A549 treated with CORT108297 at 1 μM for 4 hours (cell line): ENCODE results near the gene KRTAP13-1. TPM values are rescaled to one million over a fixed set of nuclear protein-coding genes. Genes with fewer than 3 reads are reported as not detected.

Experiments
- total RNA-seq: library from RNA; stranded (reverse); fragments of 200-300 nt; extraction: Qiagen RNA extraction; gene quantifications from 5 replicates; pipeline ENCODE4 v1.2.3, GENCODE V29; 2022

The KRTAP13-1 gene
- not detected in 5 replicates for total RNA-seq

GRCh38 chr21:30395731-30396130 lies at the start of gene KRTAP13-1:
KRTAP13-1 (plus strand) TSS chr21:30396031; CDS start chr21:30396087, 56 bp downstream.

DNA sequence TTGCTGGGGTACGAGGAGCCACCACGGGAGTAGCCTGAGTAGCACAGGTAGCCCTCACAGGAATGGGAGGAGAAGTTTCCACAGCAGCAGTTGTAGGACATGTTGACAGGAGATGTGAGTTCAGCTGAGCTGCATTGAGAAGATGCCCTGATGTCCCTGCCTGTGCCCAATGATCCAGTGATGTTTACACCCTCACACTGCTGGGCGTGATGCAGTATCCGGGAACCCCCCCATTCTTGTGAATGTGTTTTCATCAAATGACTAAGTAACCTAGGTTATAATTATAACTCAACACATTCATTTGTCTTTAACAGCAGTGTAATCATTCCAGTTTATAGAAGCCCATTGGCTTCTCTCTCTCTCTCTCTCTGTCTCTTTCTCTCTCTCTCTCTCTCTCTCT lies 47.3 kb upstream of the KRTAP13-1 start, which contains the start of gene KRTAP23-1:
Gene KRTAP23-1 (minus strand): TSS at position 101 of the 400 bp plus-strand sequence. CDS start 0 bp downstream, at position 101.

GRCh38 chr21:30372139-30372770 lies 23.6 kb upstream of the KRTAP13-1 start, which contains the start of gene KRTAP13-2:
KRTAP13-2 (minus strand) TSS chr21:30372271; CDS start chr21:30372213, 58 bp downstream.

GRCh38 chr21:30425826-30426225 lies 30.0 kb downstream of the KRTAP13-1 start, which contains the start of gene KRTAP13-3:
KRTAP13-3 (minus strand) TSS chr21:30425926; CDS start chr21:30425912, 14 bp downstream.

GRCh38 chr21:30430170-30430655 lies 34.4 kb downstream of the KRTAP13-1 start, which contains the start of gene KRTAP13-4:
KRTAP13-4 (plus strand) TSS chr21:30430220; CDS start chr21:30430276, 56 bp downstream.

DNA sequence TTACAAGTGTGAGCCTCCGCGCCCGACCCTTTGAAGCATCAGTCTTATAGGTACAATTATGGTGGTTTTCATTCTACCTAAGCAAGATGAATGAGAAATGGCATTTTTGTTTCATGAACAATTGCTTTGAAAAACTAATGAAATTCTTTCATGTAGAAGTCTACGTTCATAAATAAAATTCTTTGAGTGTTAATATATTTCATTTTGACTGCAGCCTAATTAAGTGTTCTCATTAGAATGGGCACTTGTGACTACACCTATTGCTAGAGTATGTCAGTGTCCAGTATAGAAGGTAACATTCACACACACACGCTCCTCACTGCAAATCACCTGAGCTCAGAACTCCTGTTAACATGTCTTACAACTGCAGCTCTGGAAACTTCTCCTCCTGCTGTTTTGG lies 44.1 kb downstream of the KRTAP13-1 start, which contains the start of gene KRTAP15-1:
Gene KRTAP15-1 (plus strand): TSS at position 301 of the 400 bp plus-strand sequence. CDS start 53 bp downstream, at position 354.

Other genes with a start within 250 kb of the KRTAP13-1 start
- not detected in 5 replicates for gene CLDN17, start 229.2 kb upstream of the KRTAP13-1 start, total RNA-seq
- not detected in 5 replicates for gene CLDN8, start 179.9 kb upstream of the KRTAP13-1 start, total RNA-seq
- not detected in 5 replicates for gene KRTAP24-1, start 113.1 kb upstream of the KRTAP13-1 start, total RNA-seq
- not detected in 5 replicates for gene KRTAP25-1, start 106.5 kb upstream of the KRTAP13-1 start, total RNA-seq
- not detected in 5 replicates for gene KRTAP26-1, start 75.7 kb upstream of the KRTAP13-1 start, total RNA-seq
- gene KRTAP27-1, start 58.3 kb upstream of the KRTAP13-1 start, total RNA-seq = not detected in 5 replicates
- gene KRTAP23-1, start 47.4 kb upstream of the KRTAP13-1 start, total RNA-seq = not detected in 5 replicates
- not detected in 5 replicates for gene KRTAP13-2, start 23.8 kb upstream of the KRTAP13-1 start, total RNA-seq
- not detected in 5 replicates for gene KRTAP13-3, start 29.9 kb downstream of the KRTAP13-1 start, total RNA-seq
- not detected in 5 replicates for gene KRTAP13-4, start 34.2 kb downstream of the KRTAP13-1 start, total RNA-seq
- not detected in 5 replicates for gene KRTAP15-1, start 44.2 kb downstream of the KRTAP13-1 start, total RNA-seq
- gene KRTAP19-1, start 84.3 kb downstream of the KRTAP13-1 start, total RNA-seq = not detected in 5 replicates
- gene KRTAP19-2, start 91.4 kb downstream of the KRTAP13-1 start, total RNA-seq = not detected in 5 replicates
- gene KRTAP19-3, start 96.0 kb downstream of the KRTAP13-1 start, total RNA-seq = not detected in 5 replicates
- gene KRTAP19-4, start 101.1 kb downstream of the KRTAP13-1 start, total RNA-seq = not detected in 5 replicates
- gene KRTAP19-5, start 106.1 kb downstream of the KRTAP13-1 start, total RNA-seq = not detected in 5 replicates
- gene KRTAP19-6, start 145.8 kb downstream of the KRTAP13-1 start, total RNA-seq = not detected in 5 replicates
- not detected in 5 replicates for gene KRTAP19-7, start 165.3 kb downstream of the KRTAP13-1 start, total RNA-seq
- gene KRTAP22-2, start 194.4 kb downstream of the KRTAP13-1 start, total RNA-seq = not detected in 5 replicates
- not detected in 5 replicates for gene KRTAP6-3, start 196.4 kb downstream of the KRTAP13-1 start, total RNA-seq
- gene KRTAP6-2, start 202.9 kb downstream of the KRTAP13-1 start, total RNA-seq = not detected in 5 replicates
- gene KRTAP22-1, start 205.1 kb downstream of the KRTAP13-1 start, total RNA-seq = not detected in 5 replicates
- gene KRTAP6-1, start 217.9 kb downstream of the KRTAP13-1 start, total RNA-seq = not detected in 5 replicates
- gene KRTAP20-1, start 220.4 kb downstream of the KRTAP13-1 start, total RNA-seq = not detected in 5 replicates
- gene KRTAP20-4, start 224.6 kb downstream of the KRTAP13-1 start, total RNA-seq = not detected in 5 replicates
- gene KRTAP20-2, start 239.2 kb downstream of the KRTAP13-1 start, total RNA-seq = not detected in 5 replicates
- gene KRTAP20-3, start 246.8 kb downstream of the KRTAP13-1 start, total RNA-seq = not detected in 5 replicates